ENCODE measurements around the gene BCAR3. TPM values are rescaled to one million over a fixed set of nuclear protein-coding genes. Genes with fewer than 3 reads are reported as not detected.
A peak's percentile ranks its signal among the peaks of the same experiment; 100 is the strongest.

The BCAR3 gene
- total and polyA plus RNA-seq, 2 experiments from 2014 or later = 22.6 to 23.7 TPM

DNA sequence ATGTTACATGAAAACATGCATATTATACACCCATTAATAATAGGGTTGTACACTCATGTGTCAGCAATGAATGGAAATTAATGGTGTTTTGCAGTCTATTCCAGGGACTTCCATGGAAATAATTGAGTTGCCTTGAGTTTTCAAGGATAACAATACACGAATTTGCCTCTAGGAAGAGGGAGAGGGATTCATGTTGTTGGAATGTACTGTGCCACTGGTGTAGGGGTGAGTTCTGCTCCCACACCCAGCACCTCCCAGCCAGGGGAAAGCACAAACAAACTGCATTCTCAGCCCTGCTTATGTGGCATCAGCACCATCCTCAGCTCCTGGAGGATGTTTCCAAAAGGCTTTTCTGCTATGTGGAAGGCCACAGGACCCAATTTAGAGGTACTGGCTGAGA is 57.8 kb downstream of the BCAR3 start:
- H3K79me2 ChIP-seq = peaks cover 62% of the 10 kb centered on the region

DNA sequence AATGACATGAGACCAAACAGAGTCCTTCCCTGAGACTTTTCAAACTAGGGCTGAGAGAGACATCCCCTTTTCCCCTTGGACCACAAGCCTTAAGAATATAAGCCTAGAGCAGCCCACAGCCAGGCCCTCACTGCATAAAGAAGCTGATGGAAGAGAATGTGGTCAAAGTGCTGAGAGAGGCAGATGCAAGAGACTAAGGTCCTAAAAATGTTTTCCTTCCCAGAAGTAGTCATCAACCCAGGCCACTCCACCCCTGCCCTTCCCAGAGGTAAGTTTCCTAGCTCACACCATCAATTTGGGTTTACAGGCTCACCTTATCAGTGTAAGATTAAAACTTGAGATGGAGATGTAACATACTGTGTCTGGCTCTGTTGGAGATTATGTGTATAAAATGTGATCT is 58.2 kb downstream of the BCAR3 start:
- Histone ChIP-seq H3K9me2 (replicated peaks; ENCODE audit: insufficient read depth) (no peaks in the 10 kb centered on the region), H3K4me1 (ENCODE audit: insufficient read depth) (peaks cover 28% of the 10 kb centered on the region), H4K20me1 (ENCODE audit: insufficient read depth, poor library complexity, severe bottlenecking) (no peaks in the 10 kb centered on the region), H3K36me3 (replicated peaks; ENCODE audit: insufficient read depth, low read depth) (no peaks in the 10 kb centered on the region), H3K9me3 (ENCODE audit: low read depth) (no peaks in the 10 kb centered on the region), H2AFZ (no peak overlapping the region), H3K4me2 (no peak overlapping the region), H3K4me3 (no peak overlapping the region), H3K79me2 (peaks cover 58% of the 10 kb centered on the region), H3K27me3 (no peaks in the 10 kb centered on the region), H3K27ac (no peak overlapping the region)
- TF ChIP-seq EZH2phosphoT487 (IDR thresholded peaks at IDR 0.05; ENCODE audit: low read depth, severe bottlenecking, unreplicated experiment) (no peak), EZH2 (IDR thresholded peaks at IDR 0.05; ENCODE audit: borderline replicate concordance) (no peak)
- TF ChIP-seq, protein P1, sequence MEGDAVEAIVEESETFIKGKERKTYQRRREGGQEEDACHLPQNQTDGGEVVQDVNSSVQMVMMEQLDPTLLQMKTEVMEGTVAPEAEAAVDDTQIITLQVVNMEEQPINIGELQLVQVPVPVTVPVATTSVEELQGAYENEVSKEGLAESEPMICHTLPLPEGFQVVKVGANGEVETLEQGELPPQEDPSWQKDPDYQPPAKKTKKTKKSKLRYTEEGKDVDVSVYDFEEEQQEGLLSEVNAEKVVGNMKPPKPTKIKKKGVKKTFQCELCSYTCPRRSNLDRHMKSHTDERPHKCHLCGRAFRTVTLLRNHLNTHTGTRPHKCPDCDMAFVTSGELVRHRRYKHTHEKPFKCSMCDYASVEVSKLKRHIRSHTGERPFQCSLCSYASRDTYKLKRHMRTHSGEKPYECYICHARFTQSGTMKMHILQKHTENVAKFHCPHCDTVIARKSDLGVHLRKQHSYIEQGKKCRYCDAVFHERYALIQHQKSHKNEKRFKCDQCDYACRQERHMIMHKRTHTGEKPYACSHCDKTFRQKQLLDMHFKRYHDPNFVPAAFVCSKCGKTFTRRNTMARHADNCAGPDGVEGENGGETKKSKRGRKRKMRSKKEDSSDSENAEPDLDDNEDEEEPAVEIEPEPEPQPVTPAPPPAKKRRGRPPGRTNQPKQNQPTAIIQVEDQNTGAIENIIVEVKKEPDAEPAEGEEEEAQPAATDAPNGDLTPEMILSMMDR (IDR thresholded peaks at IDR 0.05; ENCODE audit: poor library complexity) = no peak
- no peak for DNase-seq (ENCODE audit: low spot score)

More for the DNA sequence above, 57.8 kb downstream of the BCAR3 start:
- Histone ChIP-seq H3K9me2 (replicated peaks; ENCODE audit: insufficient read depth) (no peaks in the 10 kb centered on the region), H3K36me3 (replicated peaks; ENCODE audit: insufficient read depth, low read depth) (no peaks in the 10 kb centered on the region), H3K9me3 (ENCODE audit: low read depth) (no peaks in the 10 kb centered on the region), H3K4me3 (no peak overlapping the region), H3K4me1 (ENCODE audit: insufficient read depth) (peaks cover 24% of the 10 kb centered on the region), H4K20me1 (ENCODE audit: insufficient read depth, poor library complexity, severe bottlenecking) (no peaks in the 10 kb centered on the region), H2AFZ (no peak overlapping the region), H3K27ac (no peak overlapping the region), H3K4me2 (no peak overlapping the region), H3K27me3 (no peaks in the 10 kb centered on the region)
- TF ChIP-seq, protein P1 (IDR thresholded peaks at IDR 0.05; ENCODE audit: poor library complexity) = no peak
- TF ChIP-seq EZH2 (IDR thresholded peaks at IDR 0.05; ENCODE audit: borderline replicate concordance) (no peak), EZH2phosphoT487 (IDR thresholded peaks at IDR 0.05; ENCODE audit: low read depth, severe bottlenecking, unreplicated experiment) (no peak)
- WGBS (ENCODE audit: low lambda C conversion rate, missing lambda C conversion rate) = 64% methylated on average over 1 of the region's 1 CpG
- no peak for DNase-seq (ENCODE audit: low spot score)

DNA sequence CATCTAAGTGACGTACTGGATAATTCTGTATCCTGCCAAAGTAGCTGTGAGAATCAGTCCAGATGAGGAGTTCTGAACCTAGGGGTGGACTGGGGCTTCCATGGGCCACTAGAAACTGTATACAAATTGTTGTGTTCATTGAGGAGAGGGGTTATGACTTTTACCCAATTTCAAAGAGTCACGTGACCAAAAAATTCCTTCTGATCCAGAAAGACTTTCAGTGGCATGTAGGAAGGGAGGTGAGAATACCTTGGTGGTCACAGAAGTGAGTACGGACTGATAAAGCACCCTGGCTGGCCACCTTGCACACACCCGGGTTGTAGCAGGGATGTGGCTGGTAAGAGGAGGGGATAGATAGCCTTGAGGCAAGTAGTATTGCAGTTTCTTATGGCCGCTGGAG is 60.4 kb downstream of the BCAR3 start:
- H3K4me2 ChIP-seq = no peak overlapping the region
- no peaks in the 10 kb centered on the region for H3K27me3 ChIP-seq
- no peak overlapping the region for H3K4me3 ChIP-seq
- no peaks in the 10 kb centered on the region for H4K20me1 ChIP-seq (ENCODE audit: insufficient read depth, poor library complexity, severe bottlenecking)
- no peaks in the 10 kb centered on the region for H3K36me3 ChIP-seq (replicated peaks; ENCODE audit: insufficient read depth, low read depth)
- WGBS (ENCODE audit: low lambda C conversion rate, missing lambda C conversion rate) = 91% methylated on average over 5 of the region's 5 CpGs
- peaks cover 49% of the 10 kb centered on the region for H3K4me1 ChIP-seq (ENCODE audit: insufficient read depth)
- H2AFZ ChIP-seq = no peak overlapping the region
- no peaks in the 10 kb centered on the region for H3K9me3 ChIP-seq (ENCODE audit: low read depth)
- H3K79me2 ChIP-seq = peaks cover 52% of the 10 kb centered on the region
- peak overlapping the region; percentile 18 for H3K27ac ChIP-seq
- no peaks in the 10 kb centered on the region for H3K9me2 ChIP-seq (replicated peaks; ENCODE audit: insufficient read depth)
- TF ChIP-seq, protein P1 (IDR thresholded peaks at IDR 0.05; ENCODE audit: poor library complexity) = no peak
- TF ChIP-seq EZH2 (IDR thresholded peaks at IDR 0.05; ENCODE audit: borderline replicate concordance) (no peak), EZH2phosphoT487 (IDR thresholded peaks at IDR 0.05; ENCODE audit: low read depth, severe bottlenecking, unreplicated experiment) (no peak)
- DNase-seq (ENCODE audit: low spot score) = no peak

DNA sequence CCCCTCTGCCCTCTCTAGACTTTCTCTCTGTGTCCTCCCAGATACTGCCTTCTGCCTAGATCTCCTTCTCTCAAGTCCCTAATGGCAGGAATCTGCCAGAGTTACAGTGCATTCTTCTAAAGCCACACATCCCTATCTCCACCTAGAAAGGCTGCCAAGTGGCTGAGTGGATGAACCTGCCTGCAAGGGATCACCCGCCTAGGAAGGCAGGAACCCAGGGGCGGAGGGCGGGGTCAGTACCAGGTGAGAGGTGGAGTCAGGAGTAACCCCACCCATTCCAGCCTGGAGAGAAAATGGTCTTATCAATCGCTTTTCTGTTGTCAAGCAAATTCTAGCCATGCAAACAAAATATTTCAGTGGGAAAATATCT is 60.8 kb downstream of the BCAR3 start:
- no peak for DNase-seq (ENCODE audit: low spot score)

More for the DNA sequence above, 60.8 kb downstream of the BCAR3 start:
- Histone ChIP-seq H3K27me3 (no peaks in the 10 kb centered on the region), H3K4me3 (no peak overlapping the region), H3K9me3 (ENCODE audit: low read depth) (no peaks in the 10 kb centered on the region), H3K9me2 (replicated peaks; ENCODE audit: insufficient read depth) (no peaks in the 10 kb centered on the region), H3K4me1 (ENCODE audit: insufficient read depth) (peaks cover 49% of the 10 kb centered on the region), H3K79me2 (peaks cover 54% of the 10 kb centered on the region), H4K20me1 (ENCODE audit: insufficient read depth, poor library complexity, severe bottlenecking) (no peaks in the 10 kb centered on the region), H2AFZ (no peak overlapping the region), H3K27ac (no peak overlapping the region), H3K4me2 (no peak overlapping the region), H3K36me3 (replicated peaks; ENCODE audit: insufficient read depth, low read depth) (no peaks in the 10 kb centered on the region)
- WGBS (ENCODE audit: low lambda C conversion rate, missing lambda C conversion rate) = 93% methylated on average over 4 of the region's 4 CpGs
- TF ChIP-seq EZH2 (IDR thresholded peaks at IDR 0.05; ENCODE audit: borderline replicate concordance) (no peak), EZH2phosphoT487 (IDR thresholded peaks at IDR 0.05; ENCODE audit: low read depth, severe bottlenecking, unreplicated experiment) (no peak)
- TF ChIP-seq, protein P1 (IDR thresholded peaks at IDR 0.05; ENCODE audit: poor library complexity) = no peak
